ENCODE results near the gene SUN2. TPM values are rescaled to one million over a fixed set of nuclear protein-coding genes. Genes with fewer than 3 reads are reported as not detected.

The SUN2 gene
- total and polyA plus RNA-seq, 2 of the 4 experiments (the other 2 are of a cell fraction) = 27.8 to 50.0 TPM

- Histone ChIP-seq H3K79me1 (ENCODE audit: low read depth in 1 of 2, low read length in 2 of 2) (peaks cover 20 to 79% of the 10 kb centered on the region in 2 experiments; a peak in 3 of 4 replicates), H3K27me3 (ENCODE audit: control insufficient read depth, insufficient read depth, low read length) (no peaks in the 10 kb centered on the region), H3K4me1 (ENCODE audit: control insufficient read depth, insufficient read depth, low read length) (peaks cover 4% of the 10 kb centered on the region), H3K9me1 (ENCODE audit: insufficient read depth, low read length) (peaks cover 25% of the 10 kb centered on the region), H3K56ac (ENCODE audit: extremely low read depth, insufficient read depth, low read length) (no peak overlapping the region), H3K9ac (ENCODE audit: low read depth, low read length) (no peak overlapping the region), H3K4ac (ENCODE audit: low read depth, low read length) (no peak overlapping the region), H4K5ac (ENCODE audit: low read depth, low read length) (no peak overlapping the region), H3K4me2 (ENCODE audit: low read depth, low read length) (no peak overlapping the region), H2AFZ (replicated peaks; ENCODE audit: low read length, poor library complexity) (no peak overlapping the region), H2AK5ac (ENCODE audit: low read depth, low read length) (no peak overlapping the region), H3K23ac (ENCODE audit: low read depth, low read length) (no peak overlapping the region), H2BK20ac (ENCODE audit: low read depth, low read length) (no peak overlapping the region), H3K4me3 (ENCODE audit: insufficient read depth, low read depth, low read length) (no peak overlapping the region), H3K27ac (ENCODE audit: insufficient read depth, low read length) (no peak overlapping the region), H4K8ac (ENCODE audit: low read depth in 2 of 2, low read length in 2 of 2) (no peak overlapping the region), H2AK9ac (replicated peaks; ENCODE audit: low read depth, low read length, poor library complexity) (no peak overlapping the region), H2BK15ac (ENCODE audit: low read depth, low read length) (no peak overlapping the region), H3K9me3 (ENCODE audit: control insufficient read depth, insufficient read depth, low read length) (no peaks in the 10 kb centered on the region), H2BK120ac (ENCODE audit: low read depth, low read length) (no peak overlapping the region), H3K18ac (ENCODE audit: low read depth, low read length) (no peak overlapping the region), H3K36me3 (ENCODE audit: control insufficient read depth, insufficient read depth, low read length) (peaks cover 3% of the 10 kb centered on the region), H3K14ac (replicated peaks; ENCODE audit: low read depth, low read length) (no peak overlapping the region), H4K91ac (ENCODE audit: insufficient read depth, low read depth, low read length) (no peak overlapping the region), H4K20me1 (ENCODE audit: insufficient read depth, low read length) (peaks cover 75% of the 10 kb centered on the region), H2BK5ac (ENCODE audit: low read depth, low read length, poor library complexity, severe bottlenecking) (no peak overlapping the region)
- dilution Hi-C loops (cut with HindIII; ENCODE audit: low sequenced_read_pairs, unreplicated experiment) = no loop called here
- DNase-seq (no peak), ATAC-seq (ENCODE audit: low read depth) (no peak)
- BruUV-seq (replicated peaks) = no TSS peak
- intact Hi-C loops (cut with micrococcal nuclease) = loop anchor here (10.0 kb wide), 1 partner anchor 655 kb away; the partner anchor contains the start of gene PICK1
- WGBS, 2 experiments (ENCODE audit: extremely low coverage in 2 of 2, insufficient read length in 1 of 2) = no CpG with 5 or more reads among the region's 3 CpGs
- in situ Hi-C loops (cut with MboI; ENCODE audit: low sequenced_read_pairs) = no loop called here
- ChIA-PET CTCF (interaction anchor here (1.4 kb wide), 1 partner anchor 57 kb away, joined by 3 read pairs; no protein-coding TSS in a partner anchor), POLR2A (ENCODE audit: unreplicated experiment) (no interaction called here)
- TF ChIP-seq MAFK (IDR thresholded peaks at IDR 0.05; ENCODE audit: low read depth, low read length) (no peak), FOS (IDR thresholded peaks at IDR 0.05; ENCODE audit: low read depth, low read length) (no peak), CHD1 (IDR thresholded peaks at IDR 0.05; ENCODE audit: low read depth, low read length) (no peak), RCOR1 (IDR thresholded peaks at IDR 0.05; ENCODE audit: insufficient replicate concordance, low read length) (no peak), BHLHE40 (IDR thresholded peaks at IDR 0.05; ENCODE audit: low read depth, low read length) (no peak), MAZ (IDR thresholded peaks at IDR 0.05; ENCODE audit: borderline replicate concordance, low read depth, low read length) (no peak), POLR2A (IDR thresholded peaks at IDR 0.05; ENCODE audit: low read depth, low read length) (no peak), CTCF (conservative IDR thresholded peaks at IDR 0.05; ENCODE audit: low read depth, low read length) (no peak), RAD21 (IDR thresholded peaks at IDR 0.05; ENCODE audit: low read length) (no peak), CEBPB (IDR thresholded peaks at IDR 0.05; ENCODE audit: low read depth, low read length) (no peak), USF2 (IDR thresholded peaks at IDR 0.05; ENCODE audit: low read depth, low read length) (no peak), SMC3 (IDR thresholded peaks at IDR 0.05; ENCODE audit: low read depth, low read length) (no peak), ELK1 (IDR thresholded peaks at IDR 0.05; ENCODE audit: borderline replicate concordance, low read depth, low read length) (no peak), RFX5 (IDR thresholded peaks at IDR 0.05; ENCODE audit: low read depth, low read length) (no peak), NFE2L2 (IDR thresholded peaks at IDR 0.05; ENCODE audit: low read depth, low read length) (no peak), MXI1 (IDR thresholded peaks at IDR 0.05; ENCODE audit: borderline replicate concordance, low read depth, low read length) (no peak)
These were observed 46.5 kb downstream of the SUN2 start for GRCh38 chr22:38709306-38709705.
